Measurements from ENCODE around the gene GLB1L. TPM values are rescaled to one million over a fixed set of nuclear protein-coding genes. Genes with fewer than 3 reads are reported as not detected.
"Not testable (repeated sequence)": the region's sequence is repeated elsewhere in the genome, so short reads cannot be mapped to it uniquely, and the experiment has no call there.

GLB1L gene
- total and polyA plus RNA-seq, 3 experiments from 2014 or later, result 0.99 to 3.5 (median 2.6) TPM

GRCh38 chr2:219290381-219291171, 45.3 kb upstream of the GLB1L start:
- H3K36me3 ChIP-seq (ENCODE audit: insufficient read depth, low read length), result no peaks in the 10 kb centered on the region
- no peaks in the 10 kb centered on the region for H3K27me3 ChIP-seq (ENCODE audit: insufficient read depth, low read length, poor library complexity, severe bottlenecking)
- Mint-ChIP-seq H3K4me1 (peaks cover 10 to 19% (median 12%) of the 10 kb centered on the region in 3 donors), H3K4me3 (no peak overlapping the region), H3K9me3 (no peaks in the 10 kb centered on the region), H3K27me3 (no peaks in the 10 kb centered on the region), H3K27ac (peak overlapping the region in 4 of 8 donors; percentile 47 to 86 (median 63)), H3K36me3 (peaks cover 0 to 10% (median 0%) of the 10 kb centered on the region in 3 donors)
- ChIA-PET CTCF (interaction anchor here (0.8 to 7.4 kb wide), 4 partner anchors 11 to 64 kb away, joined by 3 to 258 read pairs (median 3); partner anchors contain the start of genes DNAJB2, GLB1L, STK16 and TUBA4A), POLR2A (interaction anchor here (0.6 to 1.3 kb wide), 2 partner anchors 10 to 50 kb away, joined by 3 to 4 read pairs; no protein-coding TSS in a partner anchor)
- H3K4me1 ChIP-seq (ENCODE audit: insufficient read depth, low read length), result peaks cover 10% of the 10 kb centered on the region
- no peak for DNase-seq
- H3K27ac ChIP-seq (ENCODE audit: low read depth, low read length), result no peak overlapping the region
- no peaks in the 10 kb centered on the region for H3K9me3 ChIP-seq (ENCODE audit: low read length)
- no peak overlapping the region for H3K4me3 ChIP-seq (ENCODE audit: low read length)

DNA sequence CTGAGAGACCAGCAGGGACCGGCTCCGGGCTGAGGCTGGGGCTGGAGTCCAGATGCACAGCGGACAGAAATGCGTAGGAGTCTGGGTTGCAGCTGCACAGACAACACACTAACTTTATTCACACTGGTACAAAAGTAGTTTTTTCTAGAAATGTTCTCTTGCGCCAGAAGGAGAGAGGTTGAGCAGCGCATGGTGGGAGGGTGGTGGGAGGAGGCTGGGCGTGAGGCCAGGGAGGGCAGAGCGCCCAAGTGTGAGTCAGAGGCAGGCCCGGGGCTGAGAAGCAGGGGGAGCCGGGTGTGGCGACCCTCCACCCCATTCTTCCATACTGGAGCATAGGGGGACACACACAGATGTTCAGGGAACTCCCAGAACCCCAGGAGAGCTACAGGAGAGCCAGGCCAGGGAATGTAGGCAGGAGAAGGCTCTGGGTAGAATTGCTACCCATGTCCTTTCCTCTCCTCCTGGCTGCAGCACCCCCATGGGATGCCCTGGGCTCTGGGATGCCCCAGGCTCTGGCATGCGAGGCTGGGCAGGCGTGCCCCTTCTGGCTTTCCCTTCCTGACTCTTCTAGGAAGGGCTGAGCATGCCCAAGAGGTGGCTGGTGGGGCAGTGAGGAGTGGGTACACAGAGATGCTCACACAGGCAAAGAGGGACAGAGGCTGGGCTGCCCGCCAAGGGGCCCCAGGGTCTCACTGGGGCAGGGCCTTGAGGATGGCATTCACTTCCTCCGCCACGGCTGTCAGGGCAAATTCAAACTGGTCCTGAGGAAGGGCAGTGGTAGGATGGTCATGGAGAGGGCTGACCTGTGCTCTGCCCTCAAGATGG, 44.5 kb upstream of the GLB1L start:
- Histone ChIP-seq H3K9me3 (ENCODE audit: low read length) (no peaks in the 10 kb centered on the region), H3K27ac (ENCODE audit: low read depth, low read length) (no peak overlapping the region), H3K4me3 (ENCODE audit: low read length) (no peak overlapping the region), H3K4me1 (ENCODE audit: insufficient read depth, low read length) (peaks cover 5% of the 10 kb centered on the region), H3K36me3 (ENCODE audit: insufficient read depth, low read length) (no peaks in the 10 kb centered on the region), H3K27me3 (ENCODE audit: insufficient read depth, low read length, poor library complexity, severe bottlenecking) (no peaks in the 10 kb centered on the region)
- Mint-ChIP-seq H3K9me3 (no peaks in the 10 kb centered on the region), H3K4me3 (no peak overlapping the region), H3K36me3 (peaks cover 0 to 19% (median 0%) of the 10 kb centered on the region in 3 donors), H3K4me1 (peaks cover 7 to 15% (median 7%) of the 10 kb centered on the region in 3 donors), H3K27me3 (no peaks in the 10 kb centered on the region), H3K27ac (peak overlapping the region in 3 of 8 donors; percentile 36 to 92 (median 72))
- ChIA-PET CTCF (interaction anchor here (0.8 to 7.4 kb wide), 4 partner anchors 10 to 220 kb away, joined by 3 to 258 read pairs (median 3); partner anchors contain the start of genes DNAJB2 and NHEJ1), POLR2A (no interaction called here)
- no peak for DNase-seq

GRCh38 chr2:219289195-219289536, 43.9 kb upstream of the GLB1L start:
- H3K4me1 ChIP-seq (ENCODE audit: insufficient read depth, low read length), result peaks cover under 1% of the 10 kb centered on the region
- H3K4me3 ChIP-seq (ENCODE audit: low read length), result no peak overlapping the region
- no peaks in the 10 kb centered on the region for H3K9me3 ChIP-seq (ENCODE audit: low read length)
- no peaks in the 10 kb centered on the region for H3K27me3 ChIP-seq (ENCODE audit: insufficient read depth, low read length, poor library complexity, severe bottlenecking)
- Mint-ChIP-seq H3K27ac (peak overlapping the region in 2 of 8 donors; percentile 19 to 36), H3K4me3 (no peak overlapping the region), H3K36me3 (peaks cover 0 to 24% (median 0%) of the 10 kb centered on the region in 3 donors), H3K4me1 (peaks cover 3 to 12% (median 4%) of the 10 kb centered on the region in 3 donors), H3K27me3 (no peaks in the 10 kb centered on the region), H3K9me3 (no peaks in the 10 kb centered on the region)
- H3K27ac ChIP-seq (ENCODE audit: low read depth, low read length), result no peak overlapping the region
- DNase-seq, result no peak
- ChIA-PET POLR2A (no interaction called here), CTCF (interaction anchor here (0.8 to 7.4 kb wide), 3 partner anchors 9 to 220 kb away, joined by 3 to 258 read pairs (median 3); partner anchors contain the start of genes DNAJB2 and NHEJ1)
- H3K36me3 ChIP-seq (ENCODE audit: insufficient read depth, low read length), result no peaks in the 10 kb centered on the region

GRCh38 chr2:219287580-219288265, 42.5 kb upstream of the GLB1L start:
- H3K27me3 ChIP-seq (ENCODE audit: insufficient read depth, low read length, poor library complexity, severe bottlenecking), result no peaks in the 10 kb centered on the region
- H3K27ac Mint-ChIP-seq, result peak overlapping the region in 7 of 8 donors; percentile 17 to 84 (median 74)
- no peaks in the 10 kb centered on the region for H3K9me3 Mint-ChIP-seq
- H3K4me1 Mint-ChIP-seq, result peaks cover 5 to 19% (median 8%) of the 10 kb centered on the region in 3 donors
- no peaks in the 10 kb centered on the region for H3K9me3 ChIP-seq (ENCODE audit: low read length)
- H3K27ac ChIP-seq (ENCODE audit: low read depth, low read length), result peak overlapping the region; percentile 9
- ChIA-PET CTCF (interaction anchor here (1.0 kb wide), 1 partner anchor 9 kb away, joined by 3 read pairs; the partner anchor contains the start of gene DNAJB2), POLR2A (interaction anchor here (0.7 to 0.9 kb wide), 2 partner anchors 9 to 110 kb away, joined by 3 read pairs; partner anchors contain the start of gene DNAJB2)
- H3K4me3 Mint-ChIP-seq, result no peak overlapping the region
- H3K36me3 ChIP-seq (ENCODE audit: insufficient read depth, low read length), result peaks cover 12% of the 10 kb centered on the region
- H3K27me3 Mint-ChIP-seq, result no peaks in the 10 kb centered on the region
- H3K4me1 ChIP-seq (ENCODE audit: insufficient read depth, low read length), result no peaks in the 10 kb centered on the region
- H3K36me3 Mint-ChIP-seq, result peaks cover 3 to 38% (median 11%) of the 10 kb centered on the region in 3 donors
- no peak overlapping the region for H3K4me3 ChIP-seq (ENCODE audit: low read length)
- no peak for DNase-seq

DNA sequence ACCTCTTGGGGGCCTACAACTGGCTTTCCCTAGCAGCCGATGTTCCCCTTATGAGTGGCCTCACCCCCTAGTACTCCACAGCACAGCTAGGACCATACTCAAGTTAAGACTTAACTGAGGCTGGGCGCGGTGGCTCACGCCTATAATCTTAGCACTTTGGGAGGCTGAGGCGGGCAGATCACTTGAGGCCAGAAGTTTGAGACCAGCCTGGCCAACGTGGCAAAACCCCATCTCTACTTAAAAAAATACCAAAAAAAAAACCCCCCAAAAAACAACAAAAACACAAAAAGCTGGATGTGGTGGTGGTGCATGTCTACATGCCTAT, 41.8 kb upstream of the GLB1L start:
- POLR2A ChIA-PET, result not testable (repeated sequence)
- CTCF ChIA-PET, result interaction anchor here (1.0 to 14.9 kb wide), 3 partner anchors 5 to 10 kb away, joined by 3 to 258 read pairs (median 5); partner anchors contain the start of gene DNAJB2

GRCh38 chr2:219286436-219287115, 41.3 kb upstream of the GLB1L start:
- no peak overlapping the region for H3K4me3 Mint-ChIP-seq
- Histone ChIP-seq H3K9me3 (ENCODE audit: low read length) (no peaks in the 10 kb centered on the region), H3K27me3 (ENCODE audit: insufficient read depth, low read length, poor library complexity, severe bottlenecking) (no peaks in the 10 kb centered on the region), H3K4me1 (ENCODE audit: insufficient read depth, low read length) (no peaks in the 10 kb centered on the region), H3K27ac (ENCODE audit: low read depth, low read length) (no peak overlapping the region), H3K36me3 (ENCODE audit: insufficient read depth, low read length) (peaks cover 20% of the 10 kb centered on the region), H3K4me3 (ENCODE audit: low read length) (no peak overlapping the region)
- H3K27ac Mint-ChIP-seq, result peak overlapping the region in 7 of 8 donors; percentile 37 to 84 (median 77)
- no peak for DNase-seq
- H3K36me3 Mint-ChIP-seq, result peaks cover 8 to 50% (median 12%) of the 10 kb centered on the region in 3 donors
- H3K27me3 Mint-ChIP-seq, result no peaks in the 10 kb centered on the region
- ChIA-PET POLR2A (no interaction called here), CTCF (interaction anchor here (1.0 to 14.9 kb wide), 3 partner anchors 6 to 10 kb away, joined by 3 to 258 read pairs (median 5); partner anchors contain the start of gene DNAJB2)
- H3K4me1 Mint-ChIP-seq, result peaks cover 8 to 22% (median 10%) of the 10 kb centered on the region in 3 donors
- no peaks in the 10 kb centered on the region for H3K9me3 Mint-ChIP-seq

More for the DNA sequence above, 41.8 kb upstream of the GLB1L start:
- DNase-seq; H3K27me3 Mint-ChIP-seq; H3K4me1 ChIP-seq (ENCODE audit: insufficient read depth, low read length); H3K9me3 Mint-ChIP-seq; H3K4me3 ChIP-seq (ENCODE audit: low read length); H3K27ac ChIP-seq (ENCODE audit: low read depth, low read length); H3K9me3 ChIP-seq (ENCODE audit: low read length); H3K27me3 ChIP-seq (ENCODE audit: insufficient read depth, low read length, poor library complexity, severe bottlenecking): not testable (repeated sequence)
- peak overlapping the region in 1 of 7 donors; percentile 27 for H3K4me3 Mint-ChIP-seq
- H3K27ac Mint-ChIP-seq, result peak overlapping the region in 7 of 8 donors; percentile 32 to 84 (median 74)
- H3K4me1 Mint-ChIP-seq, result peaks cover 8 to 21% (median 10%) of the 10 kb centered on the region in 3 donors
- peaks cover 18% of the 10 kb centered on the region for H3K36me3 ChIP-seq (ENCODE audit: insufficient read depth, low read length)
- peaks cover 8 to 45% (median 12%) of the 10 kb centered on the region in 3 donors for H3K36me3 Mint-ChIP-seq

DNA sequence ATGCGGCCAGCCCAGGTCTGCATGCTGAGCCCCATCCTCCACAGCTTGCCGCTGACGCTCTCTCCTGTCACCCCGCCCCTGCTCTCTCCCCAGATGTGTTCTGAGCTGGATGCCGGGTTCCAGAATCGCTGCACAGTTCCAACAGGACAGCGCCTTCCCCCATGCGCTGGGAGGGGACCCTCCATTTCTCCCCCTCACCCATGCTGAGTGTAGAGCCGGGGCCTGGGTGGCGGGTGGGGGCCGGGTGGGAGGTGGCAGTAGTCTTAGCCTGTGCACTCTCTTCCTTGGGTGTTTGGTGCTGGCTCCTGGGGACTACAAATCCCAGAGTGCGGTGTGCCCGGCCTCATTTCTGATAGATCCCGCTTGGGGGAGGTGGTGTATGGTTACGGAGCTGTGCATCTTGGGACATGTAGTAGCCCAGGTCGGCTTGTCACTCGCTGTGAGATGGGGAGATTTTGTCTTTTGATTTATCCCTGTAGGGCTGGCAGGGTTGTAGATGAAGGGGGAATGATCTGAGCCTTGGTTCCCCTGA, 40.7 kb upstream of the GLB1L start:
- ChIA-PET POLR2A (interaction anchor here (1.3 kb wide), 1 partner anchor 8 kb away, joined by 4 read pairs; no protein-coding TSS in a partner anchor), CTCF (interaction anchor here (14.9 kb wide), 1 partner anchor 7 kb away, joined by 258 read pairs; no protein-coding TSS in a partner anchor)
- H3K4me1 ChIP-seq (ENCODE audit: insufficient read depth, low read length), result peaks cover 4% of the 10 kb centered on the region
- Mint-ChIP-seq H3K4me3 (no peak overlapping the region), H3K9me3 (no peaks in the 10 kb centered on the region), H3K36me3 (peaks cover 8 to 56% (median 12%) of the 10 kb centered on the region in 3 donors), H3K4me1 (peaks cover 8 to 28% (median 10%) of the 10 kb centered on the region in 3 donors), H3K27ac (peak overlapping the region in 4 of 8 donors; percentile 17 to 77 (median 57)), H3K27me3 (no peaks in the 10 kb centered on the region)
- H3K4me3 ChIP-seq (ENCODE audit: low read length), result no peak overlapping the region
- H3K27ac ChIP-seq (ENCODE audit: low read depth, low read length), result no peak overlapping the region
- H3K9me3 ChIP-seq (ENCODE audit: low read length), result no peaks in the 10 kb centered on the region
- no peaks in the 10 kb centered on the region for H3K27me3 ChIP-seq (ENCODE audit: insufficient read depth, low read length, poor library complexity, severe bottlenecking)
- peaks cover 25% of the 10 kb centered on the region for H3K36me3 ChIP-seq (ENCODE audit: insufficient read depth, low read length)
- no peak for DNase-seq

Measured in CD8-positive, alpha-beta memory T cell (primary cell).